ENCODE results near the gene BAIAP2.

- TF ChIP-seq CTCF (conservative IDR thresholded peaks at IDR 0.05 in 1 of 2, IDR thresholded peaks at IDR 0.05 in 1 of 2; ENCODE audit: extremely low read depth in 1 of 2, insufficient read depth in 1 of 2, low read depth in 1 of 2, low read length in 2 of 2) (no peak), EZH2 (IDR thresholded peaks at IDR 0.05; ENCODE audit: borderline replicate concordance, low read length) (no peak)
These were observed 24.1 kb downstream of the BAIAP2 start for GRCh38 chr17:81059026-81059425.
